Measurements from ENCODE around the gene PLEKHG4B. TPM values are rescaled to one million over a fixed set of nuclear protein-coding genes. Genes with fewer than 3 reads are reported as not detected.

The PLEKHG4B gene
- total RNA-seq, 2 donors from 2014 or later = under 0.01 to 0.28 TPM

DNA sequence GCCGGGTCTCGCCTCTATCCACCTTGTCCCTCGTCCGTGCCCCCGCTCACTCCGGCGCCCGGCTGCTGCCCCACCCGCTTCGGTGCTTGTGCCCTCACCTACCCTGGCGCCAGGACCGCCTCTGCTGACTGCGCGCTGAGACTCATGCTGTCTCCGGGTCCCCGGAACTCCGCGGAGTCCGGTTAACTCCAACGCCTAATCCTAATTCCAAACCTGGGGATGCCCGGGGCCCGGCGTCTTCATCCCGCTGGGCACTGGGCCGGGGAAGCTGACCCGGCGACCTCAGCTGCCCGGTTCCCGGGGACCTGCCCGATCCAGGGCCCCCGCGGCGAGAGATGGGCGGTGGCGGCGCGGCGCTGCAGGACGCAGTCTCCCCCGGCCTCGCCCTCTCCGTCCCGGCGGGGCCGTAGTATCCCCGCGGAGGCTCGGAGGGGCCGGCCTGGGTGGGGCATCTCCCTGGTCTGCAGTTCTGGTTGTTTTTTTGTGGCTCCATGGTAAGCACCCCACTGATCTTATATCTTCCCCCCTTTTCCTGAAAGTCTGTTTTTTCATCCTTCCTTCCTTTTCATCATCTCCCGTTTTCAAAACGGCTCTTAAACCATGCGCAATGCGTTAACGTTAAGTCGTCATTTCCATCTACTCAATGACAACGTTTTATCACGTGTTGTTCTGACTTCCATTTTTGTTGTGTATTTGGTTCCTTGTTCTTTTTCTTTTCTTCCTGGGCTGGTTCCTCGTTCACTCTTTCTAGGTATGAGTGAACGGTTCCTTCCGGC, 41.1 kb upstream of the PLEKHG4B start:
- ATAC-seq (ENCODE audit: insufficient number of reproducible peaks, low FRiP score, low read depth) (no peak), DNase-seq (ENCODE audit: low spot score) (no peak)
- Histone ChIP-seq H3K4me3 (no peak overlapping the region), H3K9me3 (no peaks in the 10 kb centered on the region), H3K36me3 (no peaks in the 10 kb centered on the region), H3K27ac (no peak overlapping the region), H3K27me3 (replicated peaks; ENCODE audit: insufficient read depth) (no peaks in the 10 kb centered on the region), H3K4me1 (ENCODE audit: control insufficient read depth in 1 of 2, low read depth in 2 of 2) (peaks cover 5% of the 10 kb centered on the region in 2 donors)
- TF ChIP-seq, protein P1, sequence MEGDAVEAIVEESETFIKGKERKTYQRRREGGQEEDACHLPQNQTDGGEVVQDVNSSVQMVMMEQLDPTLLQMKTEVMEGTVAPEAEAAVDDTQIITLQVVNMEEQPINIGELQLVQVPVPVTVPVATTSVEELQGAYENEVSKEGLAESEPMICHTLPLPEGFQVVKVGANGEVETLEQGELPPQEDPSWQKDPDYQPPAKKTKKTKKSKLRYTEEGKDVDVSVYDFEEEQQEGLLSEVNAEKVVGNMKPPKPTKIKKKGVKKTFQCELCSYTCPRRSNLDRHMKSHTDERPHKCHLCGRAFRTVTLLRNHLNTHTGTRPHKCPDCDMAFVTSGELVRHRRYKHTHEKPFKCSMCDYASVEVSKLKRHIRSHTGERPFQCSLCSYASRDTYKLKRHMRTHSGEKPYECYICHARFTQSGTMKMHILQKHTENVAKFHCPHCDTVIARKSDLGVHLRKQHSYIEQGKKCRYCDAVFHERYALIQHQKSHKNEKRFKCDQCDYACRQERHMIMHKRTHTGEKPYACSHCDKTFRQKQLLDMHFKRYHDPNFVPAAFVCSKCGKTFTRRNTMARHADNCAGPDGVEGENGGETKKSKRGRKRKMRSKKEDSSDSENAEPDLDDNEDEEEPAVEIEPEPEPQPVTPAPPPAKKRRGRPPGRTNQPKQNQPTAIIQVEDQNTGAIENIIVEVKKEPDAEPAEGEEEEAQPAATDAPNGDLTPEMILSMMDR (IDR thresholded peaks at IDR 0.05) = no peak

DNA sequence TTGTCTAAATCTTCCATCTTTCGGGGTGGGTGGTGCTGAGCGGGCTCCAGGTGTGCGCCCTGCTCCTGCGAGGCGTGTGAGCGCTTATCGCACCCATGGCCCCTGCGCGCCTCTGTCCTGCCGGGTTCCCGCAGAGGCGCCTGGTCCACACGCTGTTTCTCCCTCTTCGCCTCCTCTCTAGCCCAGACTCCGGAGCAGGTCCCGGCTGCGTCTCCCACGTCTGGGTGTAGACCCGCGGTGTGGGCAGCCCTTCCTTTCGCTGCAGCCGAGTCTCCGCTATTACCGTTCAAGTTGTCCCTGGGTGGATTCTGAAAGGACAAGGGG, 40.5 kb upstream of the PLEKHG4B start:
- TF ChIP-seq, protein P1 (IDR thresholded peaks at IDR 0.05) = no peak
- no peak for ATAC-seq (ENCODE audit: insufficient number of reproducible peaks, low FRiP score, low read depth)
- DNase-seq (ENCODE audit: low spot score) = no peak
- Histone ChIP-seq H3K4me1 (ENCODE audit: control insufficient read depth in 1 of 2, low read depth in 2 of 2) (peaks cover 5% of the 10 kb centered on the region in 2 donors), H3K27ac (no peak overlapping the region), H3K27me3 (replicated peaks; ENCODE audit: insufficient read depth) (no peaks in the 10 kb centered on the region), H3K4me3 (no peak overlapping the region), H3K36me3 (no peaks in the 10 kb centered on the region), H3K9me3 (no peaks in the 10 kb centered on the region)

DNA sequence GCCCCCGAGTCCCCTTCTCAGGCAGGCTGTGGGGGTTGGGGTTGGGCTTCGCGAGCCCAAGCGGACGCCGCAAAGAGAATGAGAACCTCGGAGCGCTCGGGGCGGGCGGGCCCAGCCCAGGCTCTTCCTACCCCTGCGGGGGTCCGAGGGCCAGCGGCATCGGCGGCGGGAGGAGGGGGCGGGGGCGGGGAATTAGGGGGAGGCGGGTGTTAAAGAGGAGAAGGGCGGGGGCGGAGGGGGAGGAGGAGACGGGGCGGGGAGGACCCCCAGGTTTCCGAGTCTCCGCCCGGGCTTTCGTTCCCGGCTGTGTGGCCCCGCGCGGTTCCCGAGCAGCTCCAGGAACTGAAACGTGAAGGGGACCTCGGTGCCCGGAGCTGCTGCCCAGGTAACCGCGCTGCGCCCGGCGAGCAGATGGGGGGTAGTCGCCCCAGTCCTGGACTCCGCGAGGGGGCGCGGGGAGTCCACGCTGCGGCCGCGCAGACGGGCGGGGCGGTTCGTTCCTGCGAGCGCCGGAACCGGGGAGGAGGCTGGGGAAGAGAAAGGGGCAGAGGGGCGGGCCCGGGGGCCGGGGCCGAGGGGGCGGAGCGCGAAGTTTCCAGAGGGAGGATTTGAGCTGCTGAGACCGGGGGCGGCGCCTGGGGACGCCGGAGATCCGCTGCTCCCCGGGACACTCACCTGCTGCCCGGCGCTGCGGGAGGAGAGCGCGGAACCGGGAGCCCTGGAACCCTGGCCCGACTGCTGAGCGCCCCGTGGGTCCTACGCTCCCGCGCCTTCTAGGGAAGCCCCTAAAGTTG, 38.4 kb upstream of the PLEKHG4B start:
- no peak for DNase-seq (ENCODE audit: low spot score)
- H3K27me3 ChIP-seq (replicated peaks; ENCODE audit: insufficient read depth) = no peaks in the 10 kb centered on the region
- peak overlapping the region; percentile 73 for H3K4me3 ChIP-seq
- TF ChIP-seq, protein P1 (IDR thresholded peaks at IDR 0.05) = no peak
- no peaks in the 10 kb centered on the region for H3K36me3 ChIP-seq
- ATAC-seq (ENCODE audit: insufficient number of reproducible peaks, low FRiP score, low read depth) = no peak
- no peaks in the 10 kb centered on the region for H3K9me3 ChIP-seq
- H3K27ac ChIP-seq = no peak overlapping the region
- peaks cover 5% of the 10 kb centered on the region in 2 donors for H3K4me1 ChIP-seq (ENCODE audit: control insufficient read depth in 1 of 2, low read depth in 2 of 2)

DNA sequence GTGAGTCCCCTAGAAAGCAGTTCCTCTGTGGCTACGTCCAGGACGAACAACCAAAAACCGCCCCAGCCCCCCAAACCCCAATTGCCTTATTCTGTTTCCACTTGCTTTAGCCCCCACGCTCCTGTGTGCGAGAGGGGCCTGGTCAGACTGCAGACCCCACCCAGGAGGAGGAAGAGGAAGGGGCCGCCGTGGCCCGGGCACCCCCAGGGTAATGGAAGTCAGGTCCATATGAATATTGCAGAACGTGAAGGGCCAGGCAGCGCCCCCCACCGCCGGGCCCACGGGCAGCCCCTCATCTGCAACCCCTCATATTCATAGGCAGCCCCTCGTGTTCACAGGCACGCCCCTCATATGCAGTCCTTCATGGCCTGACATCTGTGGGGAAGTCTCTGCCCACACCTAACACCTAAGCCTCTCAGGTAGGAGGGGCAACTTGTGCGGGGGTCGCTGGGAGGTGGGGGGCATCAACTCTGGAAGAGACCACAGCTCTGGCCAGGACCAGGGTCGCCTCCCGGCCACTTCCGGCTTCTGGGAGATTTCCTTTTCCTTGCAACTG, 37.7 kb upstream of the PLEKHG4B start:
- no peaks in the 10 kb centered on the region for H3K27me3 ChIP-seq (replicated peaks; ENCODE audit: insufficient read depth)
- no peak for DNase-seq (ENCODE audit: low spot score)
- H3K4me1 ChIP-seq (ENCODE audit: control insufficient read depth in 1 of 2, low read depth in 2 of 2) = peaks cover 5% of the 10 kb centered on the region in 2 donors
- peak overlapping the region; percentile 73 for H3K4me3 ChIP-seq
- TF ChIP-seq, protein P1 (IDR thresholded peaks at IDR 0.05) = no peak
- no peaks in the 10 kb centered on the region for H3K9me3 ChIP-seq
- no peaks in the 10 kb centered on the region for H3K36me3 ChIP-seq
- no peak overlapping the region for H3K27ac ChIP-seq
- ATAC-seq (ENCODE audit: insufficient number of reproducible peaks, low FRiP score, low read depth) = no peak

- Histone ChIP-seq H3K9me3 (no peaks in the 10 kb centered on the region), H3K36me3 (no peaks in the 10 kb centered on the region), H3K27ac (no peak overlapping the region), H3K4me1 (ENCODE audit: control insufficient read depth in 1 of 2, low read depth in 2 of 2) (peaks cover 5% of the 10 kb centered on the region in 2 donors), H3K4me3 (no peak overlapping the region), H3K27me3 (replicated peaks; ENCODE audit: insufficient read depth) (no peaks in the 10 kb centered on the region)
- no peak for DNase-seq (ENCODE audit: low spot score)
- TF ChIP-seq, protein P1 (IDR thresholded peaks at IDR 0.05) = no peak
- no peak for ATAC-seq (ENCODE audit: insufficient number of reproducible peaks, low FRiP score, low read depth)
These were observed 36.9 kb upstream of the PLEKHG4B start for GRCh38 chr5:54876-55569.

All from thoracic aorta (tissue), 2 donors.